Astrocyte of the hippocampus (primary cell): ENCODE data around the gene PCA3.

ENCODE experiments used
- DNase-seq: peaks from one replicate; pipeline ENCODE4 v3.0.0; 2011; ENCODE audit warnings: low read depth, low spot score

Gene PCA3

GRCh38 chr9:76827296-76828080 lies 63.2 kb downstream of the PCA3 start:
- DNase-seq, result no peak

GRCh38 chr9:76828447-76828846 lies 64.2 kb downstream of the PCA3 start:
- DNase-seq, result no peak

GRCh38 chr9:76835571-76836283 lies 71.5 kb downstream of the PCA3 start:
- peak; percentile 89 for DNase-seq
